DOHH2 (cell line): ENCODE measurements around the gene AHCYL1.

ENCODE experiments used
- H3F3A ChIP-seq: fragments of 200-600 bp; sonication (generic), shearing (Covaris generic); 2 replicates; pipeline ENCODE4 v1.6.0; 2016; ENCODE audit warnings: antibody characterized with exemption, mild to moderate bottlenecking; ENCODE audit not compliant: control insufficient read depth, insufficient read depth
- H3K27ac ChIP-seq: fragments of 200-600 bp; sonication (generic); 2 replicates; pipeline ENCODE4 v1.5.1; 2014; ENCODE audit warnings: low read depth, mild to moderate bottlenecking, low read length, moderate library complexity
- H3K27me3 ChIP-seq: fragments of 200-600 bp; sonication (generic); 2 replicates; pipeline ENCODE4 v1.6.1; 2014; ENCODE audit warnings: mild to moderate bottlenecking, low read length, mixed read lengths; ENCODE audit not compliant: control insufficient read depth
- H3K36me3 ChIP-seq: fragments of 200-600 bp; sonication (generic); 2 replicates; pipeline ENCODE4 v1.6.1; 2014; ENCODE audit warnings: mild to moderate bottlenecking, low read length, moderate library complexity, mixed read lengths; ENCODE audit not compliant: control insufficient read depth
- H3K4me1 ChIP-seq: fragments of 200-600 bp; sonication (generic); 2 replicates; pipeline ENCODE4 v1.6.1; 2014; ENCODE audit warnings: mild to moderate bottlenecking, low read length, mixed read lengths; ENCODE audit not compliant: control insufficient read depth
- H3K4me2 ChIP-seq: fragments of 200-600 bp; sonication (generic); 2 replicates; pipeline ENCODE4 v1.6.0; 2014; ENCODE audit warnings: mild to moderate bottlenecking, low read length, moderate library complexity
- H3K4me3 ChIP-seq: fragments of 200-600 bp; sonication (generic); 2 replicates; pipeline ENCODE4 v1.5.1; 2014; ENCODE audit warnings: mild to moderate bottlenecking, low read length, mixed read lengths
- H3K79me2 ChIP-seq: fragments of 200-600 bp; sonication (generic); 2 replicates; pipeline ENCODE4 v1.6.1; 2014; ENCODE audit warnings: mild to moderate bottlenecking, low read length, mixed read lengths; ENCODE audit not compliant: control insufficient read depth
- H3K9me2 ChIP-seq: fragments of 200-600 bp; sonication (generic); replicated peaks from 2 replicates; pipeline ENCODE4 v1.6.1; 2014; ENCODE audit warnings: mild to moderate bottlenecking, low read length, mixed read lengths; ENCODE audit not compliant: control insufficient read depth
- H3K9me3 ChIP-seq: fragments of 200-600 bp; sonication (generic); 2 replicates; pipeline ENCODE4 v1.6.1; 2014; ENCODE audit warnings: antibody characterized with exemption, low read length, mixed read lengths; ENCODE audit not compliant: control insufficient read depth, insufficient read depth
- H4K20me1 ChIP-seq: fragments of 200-600 bp; sonication (generic); 2 replicates; pipeline ENCODE4 v1.6.0; 2014; ENCODE audit warnings: low read depth, mild to moderate bottlenecking, antibody characterized with exemption, low read length, moderate library complexity; ENCODE audit not compliant: control insufficient read depth, insufficient read depth
- EZH2phosphoT487 ChIP-seq: fragments of 200-600 bp; sonication (generic); IDR thresholded peaks from 2 replicates; pipeline ENCODE4 v1.6.1; 2017; ENCODE audit warnings: borderline replicate concordance, mild to moderate bottlenecking, antibody characterized with exemption, low read length, moderate library complexity, mixed read lengths
- TF ChIP-seq, protein P1 (sequence below): fragments of 200-600 bp; sonication (generic); IDR thresholded peaks from one replicate; pipeline ENCODE4 v1.5.1; 2014; ENCODE audit warnings: antibody characterized with exemption, mild to moderate bottlenecking, low read depth, low read length; ENCODE audit not compliant: poor library complexity, severe bottlenecking

The AHCYL1 gene

DNA sequence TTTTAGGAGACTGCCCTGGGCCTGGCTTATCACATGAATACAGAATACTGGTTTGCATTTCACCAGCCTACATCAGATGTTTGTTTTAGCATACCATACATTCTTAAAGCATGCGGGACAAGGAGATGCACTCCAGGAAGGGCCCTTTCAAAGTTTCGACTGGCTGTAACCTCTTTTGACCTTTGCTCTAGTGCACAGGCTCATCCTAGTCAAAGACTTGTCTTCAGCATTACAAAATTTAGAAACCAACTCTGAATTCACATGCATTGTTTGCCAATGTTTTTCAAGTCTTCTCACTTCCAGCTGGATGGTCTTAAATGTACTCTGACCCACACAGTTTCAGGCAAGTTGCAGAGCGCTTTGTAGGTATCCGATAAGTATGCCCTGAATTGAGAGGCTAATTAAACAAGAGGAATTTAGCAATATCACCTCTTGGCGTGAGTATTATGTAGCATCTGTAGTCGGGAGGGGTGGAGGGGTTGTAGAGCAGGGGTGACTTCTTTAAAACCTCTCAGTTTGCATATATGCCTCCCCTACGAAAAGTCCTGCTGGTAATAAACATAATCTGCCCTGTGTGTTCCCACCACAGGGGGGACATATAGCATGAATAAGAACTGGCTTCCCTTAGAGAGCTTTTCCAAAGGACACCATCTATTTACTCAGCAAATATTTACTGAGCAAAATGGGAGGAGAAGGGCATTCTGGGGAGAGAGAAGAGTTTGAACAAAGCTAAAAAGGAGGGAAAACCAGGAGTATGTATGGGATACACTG, 24.4 kb upstream of the AHCYL1 start:
- Histone ChIP-seq H3K79me2 (no peaks in the 10 kb centered on the region), H3K4me2 (no peak overlapping the region), H3K9me2 (no peaks in the 10 kb centered on the region), H3K4me3 (no peak overlapping the region), H3K27me3 (peaks cover 34% of the 10 kb centered on the region), H3K27ac (no peak overlapping the region), H3F3A (no peaks in the 10 kb centered on the region), H3K9me3 (no peaks in the 10 kb centered on the region), H3K4me1 (no peaks in the 10 kb centered on the region), H4K20me1 (no peaks in the 10 kb centered on the region), H3K36me3 (no peaks in the 10 kb centered on the region)
- TF ChIP-seq, protein P1, sequence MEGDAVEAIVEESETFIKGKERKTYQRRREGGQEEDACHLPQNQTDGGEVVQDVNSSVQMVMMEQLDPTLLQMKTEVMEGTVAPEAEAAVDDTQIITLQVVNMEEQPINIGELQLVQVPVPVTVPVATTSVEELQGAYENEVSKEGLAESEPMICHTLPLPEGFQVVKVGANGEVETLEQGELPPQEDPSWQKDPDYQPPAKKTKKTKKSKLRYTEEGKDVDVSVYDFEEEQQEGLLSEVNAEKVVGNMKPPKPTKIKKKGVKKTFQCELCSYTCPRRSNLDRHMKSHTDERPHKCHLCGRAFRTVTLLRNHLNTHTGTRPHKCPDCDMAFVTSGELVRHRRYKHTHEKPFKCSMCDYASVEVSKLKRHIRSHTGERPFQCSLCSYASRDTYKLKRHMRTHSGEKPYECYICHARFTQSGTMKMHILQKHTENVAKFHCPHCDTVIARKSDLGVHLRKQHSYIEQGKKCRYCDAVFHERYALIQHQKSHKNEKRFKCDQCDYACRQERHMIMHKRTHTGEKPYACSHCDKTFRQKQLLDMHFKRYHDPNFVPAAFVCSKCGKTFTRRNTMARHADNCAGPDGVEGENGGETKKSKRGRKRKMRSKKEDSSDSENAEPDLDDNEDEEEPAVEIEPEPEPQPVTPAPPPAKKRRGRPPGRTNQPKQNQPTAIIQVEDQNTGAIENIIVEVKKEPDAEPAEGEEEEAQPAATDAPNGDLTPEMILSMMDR: no peak
- no peak for TF ChIP-seq EZH2phosphoT487

DNA sequence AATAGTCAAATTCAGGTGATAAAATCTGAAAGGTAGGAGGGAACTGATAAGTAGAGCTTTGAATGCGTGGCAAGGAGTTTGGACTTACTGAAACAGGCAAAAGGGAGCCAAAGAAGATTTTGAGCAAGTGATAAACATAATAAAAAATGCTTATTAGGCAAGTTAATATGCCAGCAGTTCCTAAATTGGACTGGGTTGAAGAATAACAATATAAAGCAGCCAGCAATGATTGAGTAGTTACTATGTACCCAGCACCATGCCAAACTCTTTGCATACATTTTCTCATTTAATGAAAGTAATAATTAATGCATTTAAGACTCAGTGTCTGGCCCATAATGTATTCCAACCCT, 23.8 kb upstream of the AHCYL1 start:
- H3K4me3 ChIP-seq: no peak overlapping the region
- H3K79me2 ChIP-seq: no peaks in the 10 kb centered on the region
- TF ChIP-seq EZH2phosphoT487: no peak
- H4K20me1 ChIP-seq: no peaks in the 10 kb centered on the region
- H3K9me3 ChIP-seq: no peaks in the 10 kb centered on the region
- H3K27me3 ChIP-seq: peaks cover 38% of the 10 kb centered on the region
- no peaks in the 10 kb centered on the region for H3K9me2 ChIP-seq
- no peaks in the 10 kb centered on the region for H3K4me1 ChIP-seq
- H3K36me3 ChIP-seq: no peaks in the 10 kb centered on the region
- no peak overlapping the region for H3K4me2 ChIP-seq
- H3K27ac ChIP-seq: no peak overlapping the region
- no peaks in the 10 kb centered on the region for H3F3A ChIP-seq

DNA sequence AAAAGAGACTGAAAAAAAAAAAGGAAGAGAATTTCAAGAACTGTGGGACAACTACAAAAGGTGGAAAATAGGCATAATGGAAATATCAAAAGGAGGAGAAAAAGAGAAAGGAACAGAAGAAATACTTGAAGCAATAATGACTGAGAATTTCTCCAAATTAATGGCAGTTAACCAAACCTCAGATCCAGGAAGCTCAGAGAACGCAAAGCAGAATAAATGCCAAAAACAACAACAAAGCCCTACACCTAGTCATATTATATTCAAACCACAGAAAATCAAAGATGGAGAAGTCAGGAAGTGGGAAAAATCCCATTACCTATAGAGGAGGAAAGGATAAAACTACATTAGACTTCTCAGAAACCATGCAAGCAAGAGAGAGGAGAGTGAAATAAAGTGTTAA, 20.7 kb upstream of the AHCYL1 start:
- no peaks in the 10 kb centered on the region for H3F3A ChIP-seq
- peaks cover 33% of the 10 kb centered on the region for H3K27me3 ChIP-seq
- H3K9me3 ChIP-seq: no peaks in the 10 kb centered on the region
- H3K4me1 ChIP-seq: no peaks in the 10 kb centered on the region
- H3K79me2 ChIP-seq: no peaks in the 10 kb centered on the region
- no peaks in the 10 kb centered on the region for H3K36me3 ChIP-seq
- no peak overlapping the region for H3K4me3 ChIP-seq
- TF ChIP-seq, protein P1: no peak
- TF ChIP-seq EZH2phosphoT487: no peak
- H4K20me1 ChIP-seq: no peaks in the 10 kb centered on the region
- H3K9me2 ChIP-seq: no peaks in the 10 kb centered on the region
- H3K4me2 ChIP-seq: no peak overlapping the region
- H3K27ac ChIP-seq: no peak overlapping the region

DNA sequence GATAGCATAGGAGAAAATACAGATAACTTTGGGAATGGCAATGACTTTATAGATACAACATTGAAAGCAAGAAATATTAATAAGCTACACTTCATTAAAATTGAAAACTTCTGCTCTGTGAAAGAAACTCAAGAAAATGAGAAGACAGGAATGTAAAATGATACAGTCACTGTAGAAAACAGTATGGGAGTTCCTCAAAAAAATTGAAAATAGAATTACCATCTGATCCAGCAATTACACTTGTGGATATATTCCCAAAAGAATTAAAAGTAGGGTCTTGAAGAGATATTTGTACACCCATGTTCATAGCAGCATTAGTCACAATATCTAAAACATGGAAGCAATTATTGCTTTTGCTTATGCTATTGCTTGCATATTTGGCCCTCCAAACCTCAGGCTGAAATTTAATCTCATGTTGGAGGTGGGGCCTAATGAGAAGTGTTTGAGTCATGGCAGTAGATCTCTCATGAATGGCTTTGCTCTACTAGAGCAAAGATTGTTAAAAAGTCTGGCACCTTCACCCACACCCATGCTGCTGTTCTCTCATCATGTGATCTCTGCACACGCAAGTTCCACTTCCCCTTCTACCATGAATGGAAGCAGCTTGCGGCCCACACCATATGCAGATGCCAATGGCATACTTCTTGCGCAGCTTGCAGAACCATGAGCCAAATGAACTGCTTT, 15.3 kb upstream of the AHCYL1 start:
- Histone ChIP-seq H3K9me3 (no peaks in the 10 kb centered on the region), H3K4me2 (no peak overlapping the region), H3K4me1 (no peaks in the 10 kb centered on the region), H4K20me1 (no peaks in the 10 kb centered on the region), H3K27me3 (peaks cover 22% of the 10 kb centered on the region), H3K4me3 (no peak overlapping the region), H3K36me3 (no peaks in the 10 kb centered on the region), H3K9me2 (no peaks in the 10 kb centered on the region), H3K27ac (no peak overlapping the region), H3K79me2 (no peaks in the 10 kb centered on the region), H3F3A (no peaks in the 10 kb centered on the region)
- no peak for TF ChIP-seq EZH2phosphoT487
- TF ChIP-seq, protein P1: no peak
